NAMALWA (cell line): ENCODE data around the gene MAPK7.

ENCODE experiments used
- DNase-seq: peaks from one replicate; pipeline ENCODE4 v3.0.0-alpha.2; 2015; ENCODE audit warnings: low spot score

Gene MAPK7

GRCh38 chr17:19401321-19402010 is 23.2 kb downstream of the MAPK7 start:
- DNase-seq: no peak

- DNase-seq: no peak
These were observed 23.9 kb downstream of the MAPK7 start for GRCh38 chr17:19402171-19402570.

- no peak for DNase-seq
These were observed 24.7 kb downstream of the MAPK7 start for GRCh38 chr17:19403021-19403420.

GRCh38 chr17:19404264-19404663 is 26.0 kb downstream of the MAPK7 start:
- DNase-seq: no peak

- DNase-seq: no peak
These were observed 26.8 kb downstream of the MAPK7 start for GRCh38 chr17:19405114-19405513.

GRCh38 chr17:19407601-19408345 is 29.5 kb downstream of the MAPK7 start:
- DNase-seq: no peak

GRCh38 chr17:19408346-19408710 is 30.0 kb downstream of the MAPK7 start:
- DNase-seq: no peak

- no peak for DNase-seq
These were observed 30.8 kb downstream of the MAPK7 start for GRCh38 chr17:19409066-19409465.

- no peak for DNase-seq
These were observed 31.2 kb downstream of the MAPK7 start for GRCh38 chr17:19409509-19409908.

- DNase-seq: no peak
These were observed 31.8 kb downstream of the MAPK7 start for GRCh38 chr17:19410091-19410490.

- no peak for DNase-seq
These were observed 32.8 kb downstream of the MAPK7 start, which contains the start of gene RNF112 for GRCh38 chr17:19410875-19411620. RNF112 (plus strand) TSS chr17:19411232; CDS start chr17:19411409, 177 bp downstream.

- DNase-seq: no peak
These were observed 33.3 kb downstream of the MAPK7 start for GRCh38 chr17:19411631-19412030.

GRCh38 chr17:19412510-19412909 is 34.2 kb downstream of the MAPK7 start:
- DNase-seq: no peak

- no peak for DNase-seq
These were observed 34.7 kb downstream of the MAPK7 start for GRCh38 chr17:19412984-19413383.

- no peak for DNase-seq
These were observed 35.5 kb downstream of the MAPK7 start for GRCh38 chr17:19413761-19414160.

GRCh38 chr17:19414396-19415280 is 36.3 kb downstream of the MAPK7 start:
- no peak for DNase-seq

GRCh38 chr17:19415311-19415710 is 37.0 kb downstream of the MAPK7 start:
- no peak for DNase-seq

GRCh38 chr17:19415806-19416775 is 37.8 kb downstream of the MAPK7 start:
- DNase-seq: no peak

GRCh38 chr17:19417611-19418010 is 39.3 kb downstream of the MAPK7 start:
- DNase-seq: no peak

GRCh38 chr17:19418251-19418992 is 40.1 kb downstream of the MAPK7 start:
- DNase-seq: peak; percentile 10
